Erythroblast (primary cell): Measurements from ENCODE around the gene MEF2C.
"Not testable (repeated sequence)": the region's sequence is repeated elsewhere in the genome, so short reads cannot be mapped to it uniquely, and the experiment has no call there.

Source experiments
- DNase-seq, 2 experiments: peaks; one replicate each; lab custom pipeline; 2025; lab: John Stamatoyannopoulos, UW
- GATA1 ChIP-seq: IDR thresholded peaks from 2 replicates; pipeline ENCODE4 v1.6.1; 2011; ENCODE audit warnings: low read depth, mild to moderate bottlenecking, control low read depth, low read length, moderate library complexity
- POLR2A ChIP-seq: IDR thresholded peaks from 2 replicates; pipeline ENCODE4 v1.6.1; 2011; ENCODE audit warnings: mild to moderate bottlenecking, low read length

Gene MEF2C

GRCh38 chr5:88861231-88861630, 21.8 kb downstream of the MEF2C start:
- no peak for TF ChIP-seq GATA1
- TF ChIP-seq POLR2A: no peak
- no peak for DNase-seq

DNA sequence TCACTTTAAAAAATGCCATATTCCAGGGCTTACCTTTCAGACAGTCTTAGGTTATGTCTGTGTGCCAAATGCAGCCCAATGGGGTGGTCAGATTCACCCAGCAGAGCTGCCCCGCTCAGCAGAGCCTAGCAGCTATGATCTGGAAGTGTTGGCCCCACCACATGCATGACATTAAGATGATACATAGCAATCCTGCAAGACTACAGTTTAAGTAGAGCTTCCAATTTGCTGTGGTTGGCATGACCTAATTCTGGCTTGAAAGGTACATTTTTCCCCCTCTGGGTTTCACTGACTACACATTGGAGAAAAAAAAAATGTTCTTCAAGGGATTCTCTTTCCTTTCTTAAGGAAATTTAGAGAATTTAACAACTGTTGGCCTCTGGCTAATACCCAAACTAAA, 22.5 kb downstream of the MEF2C start:
- DNase-seq: no peak
- TF ChIP-seq GATA1: no peak
- TF ChIP-seq POLR2A: no peak

- TF ChIP-seq POLR2A: no peak
- no peak for TF ChIP-seq GATA1
- DNase-seq: no peak
These were observed 24.6 kb downstream of the MEF2C start for GRCh38 chr5:88858392-88858791.

DNA sequence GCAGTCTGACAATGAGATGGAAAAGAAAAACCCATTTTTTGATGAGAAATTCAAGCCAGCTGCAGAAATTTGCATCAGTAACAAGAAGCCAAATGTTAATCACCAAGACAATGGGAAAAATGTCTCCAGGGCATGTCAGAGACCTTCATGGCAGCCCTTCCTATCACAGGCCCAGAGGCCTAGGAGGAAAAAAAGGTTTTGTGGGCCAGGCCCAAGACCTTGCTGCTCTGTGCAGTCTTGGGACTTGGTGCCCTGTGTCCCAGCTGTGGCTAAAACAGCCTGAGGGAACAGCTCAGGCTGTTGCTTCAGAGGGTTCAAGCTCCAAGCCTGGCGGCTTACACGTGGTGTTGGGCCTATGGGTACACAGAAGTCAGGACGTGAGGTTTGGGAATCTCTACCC, 26.6 kb downstream of the MEF2C start:
- DNase-seq: not testable (repeated sequence)

- DNase-seq: no peak
- TF ChIP-seq GATA1 (no peak), POLR2A (no peak)
These were observed 28.2 kb downstream of the MEF2C start for GRCh38 chr5:88854769-88855168.

- no peak for TF ChIP-seq POLR2A
- no peak for TF ChIP-seq GATA1
- no peak for DNase-seq
These were observed 35.6 kb downstream of the MEF2C start for GRCh38 chr5:88847420-88847819.

DNA sequence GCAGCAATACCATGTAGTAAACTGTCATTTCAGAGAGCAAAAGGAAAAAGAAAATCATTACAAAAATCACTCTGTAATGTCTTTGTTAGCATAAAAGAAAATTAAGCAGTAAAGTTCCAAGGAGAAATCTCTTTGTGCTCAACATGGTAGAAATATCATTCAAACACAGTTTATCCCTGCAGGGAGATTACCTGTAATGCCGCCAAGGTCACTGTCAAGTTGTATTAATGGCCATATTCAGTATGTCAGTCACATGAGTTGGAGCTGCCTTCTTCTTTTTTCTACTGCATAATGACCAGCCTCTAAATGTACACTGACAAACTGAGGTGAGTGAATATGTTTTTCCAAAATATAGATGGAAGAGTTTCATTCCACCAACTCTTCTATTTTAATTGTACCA, 36.5 kb downstream of the MEF2C start:
- TF ChIP-seq GATA1: no peak

DNA sequence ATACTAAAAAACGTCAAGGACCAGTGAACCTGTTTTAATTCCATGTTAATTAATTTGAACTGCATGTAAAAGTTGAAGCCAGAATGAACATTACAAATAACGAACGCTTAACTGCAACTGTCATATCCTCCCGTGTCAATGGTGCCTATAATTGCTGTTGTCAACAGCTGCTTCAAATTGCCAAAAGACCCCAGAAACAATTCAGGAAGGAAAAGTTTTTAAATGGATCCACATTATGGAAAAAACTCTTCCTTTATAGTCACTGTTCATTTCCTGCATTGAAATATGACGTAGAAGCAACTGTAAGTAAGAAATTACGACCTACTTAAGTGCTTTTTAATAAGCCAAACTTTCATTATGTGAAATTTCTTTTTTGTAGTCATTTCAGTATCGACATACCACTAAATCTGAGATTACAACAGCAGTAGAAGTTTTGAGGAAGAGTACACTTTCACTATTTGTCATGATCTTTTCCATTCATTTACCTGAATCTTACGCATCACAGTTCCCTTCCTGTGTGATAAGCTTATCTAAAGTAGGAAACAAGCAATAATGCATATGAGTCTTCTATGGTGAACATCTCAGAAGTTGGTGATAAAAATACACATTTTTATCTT, 37.8 kb downstream of the MEF2C start:
- DNase-seq: no peak
- TF ChIP-seq GATA1 (no peak), POLR2A (no peak)

More for the DNA sequence above, 36.5 kb downstream of the MEF2C start:
- no peak for DNase-seq

- TF ChIP-seq GATA1 (no peak), POLR2A (no peak)
These were observed 40.2 kb downstream of the MEF2C start for GRCh38 chr5:88842784-88843183.

GRCh38 chr5:88841212-88841611, 41.8 kb downstream of the MEF2C start:
- TF ChIP-seq POLR2A: no peak
- TF ChIP-seq GATA1: no peak
- no peak for DNase-seq

More at GRCh38 chr5:88842784-88843183, 40.2 kb downstream of the MEF2C start:
- no peak for DNase-seq

DNA sequence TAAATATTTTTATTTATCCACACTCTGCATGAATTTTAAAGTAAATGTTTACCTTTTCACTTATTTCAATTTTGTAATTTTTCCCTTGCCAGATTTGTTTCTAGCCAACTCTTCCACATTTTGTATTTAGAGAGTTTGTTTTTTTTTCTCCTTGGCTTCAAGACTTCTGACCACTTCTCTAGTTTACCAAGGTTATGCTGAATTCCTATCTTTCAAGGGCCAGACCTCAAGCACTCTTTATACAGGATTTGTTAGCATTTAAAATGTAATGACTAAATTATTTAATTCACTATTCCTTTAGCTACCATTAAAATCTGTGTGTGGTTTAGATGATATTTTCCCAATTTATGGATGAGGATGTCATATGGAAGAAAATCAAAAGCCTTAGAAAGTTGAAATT, 42.5 kb downstream of the MEF2C start:
- no peak for DNase-seq
- TF ChIP-seq GATA1 (no peak), POLR2A (no peak)

DNA sequence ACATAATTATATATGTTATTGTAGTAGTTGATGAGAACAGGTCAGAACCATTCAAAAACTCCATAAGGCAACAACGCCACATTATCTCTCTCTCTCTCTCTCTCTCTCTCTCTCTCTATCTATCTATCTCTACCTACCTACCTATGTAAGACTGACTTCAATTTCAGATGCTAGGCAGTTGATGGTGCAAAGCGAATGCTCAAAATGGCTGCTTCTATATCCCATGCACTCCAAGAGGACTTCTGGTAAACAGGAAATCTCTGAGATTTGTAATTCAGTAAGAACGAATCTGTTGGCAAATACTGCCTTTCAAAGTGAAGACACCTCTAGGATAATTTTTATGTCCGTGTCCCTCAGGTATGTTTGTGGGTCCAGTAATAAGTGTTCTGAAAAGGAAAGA, 43.7 kb downstream of the MEF2C start:
- DNase-seq: no peak
- no peak for TF ChIP-seq POLR2A
- no peak for TF ChIP-seq GATA1

GRCh38 chr5:88838500-88838899, 44.5 kb downstream of the MEF2C start:
- DNase-seq: no peak
- no peak for TF ChIP-seq POLR2A
- no peak for TF ChIP-seq GATA1

DNA sequence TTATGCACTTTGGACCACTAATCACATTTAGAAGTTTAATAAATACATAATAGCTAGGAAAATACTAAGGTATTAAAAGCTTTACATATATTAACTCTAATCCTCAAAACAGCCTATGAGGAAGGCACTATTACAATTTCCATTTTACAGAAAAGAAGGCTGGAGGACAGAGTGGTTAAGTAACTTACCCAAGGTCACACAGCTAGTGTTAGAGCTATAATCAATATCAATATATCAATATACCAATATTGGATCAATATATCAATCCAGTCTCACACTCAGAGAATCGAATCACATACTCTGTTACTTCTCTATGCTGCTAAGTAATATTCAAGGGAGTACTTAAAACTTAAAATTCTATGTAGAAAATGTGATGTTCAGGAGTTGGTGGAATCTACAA, 45.2 kb downstream of the MEF2C start:
- TF ChIP-seq GATA1 (no peak), POLR2A (no peak)
- no peak for DNase-seq

GRCh38 chr5:88837222-88837621, 45.8 kb downstream of the MEF2C start:
- TF ChIP-seq GATA1 (no peak), POLR2A (no peak)

DNA sequence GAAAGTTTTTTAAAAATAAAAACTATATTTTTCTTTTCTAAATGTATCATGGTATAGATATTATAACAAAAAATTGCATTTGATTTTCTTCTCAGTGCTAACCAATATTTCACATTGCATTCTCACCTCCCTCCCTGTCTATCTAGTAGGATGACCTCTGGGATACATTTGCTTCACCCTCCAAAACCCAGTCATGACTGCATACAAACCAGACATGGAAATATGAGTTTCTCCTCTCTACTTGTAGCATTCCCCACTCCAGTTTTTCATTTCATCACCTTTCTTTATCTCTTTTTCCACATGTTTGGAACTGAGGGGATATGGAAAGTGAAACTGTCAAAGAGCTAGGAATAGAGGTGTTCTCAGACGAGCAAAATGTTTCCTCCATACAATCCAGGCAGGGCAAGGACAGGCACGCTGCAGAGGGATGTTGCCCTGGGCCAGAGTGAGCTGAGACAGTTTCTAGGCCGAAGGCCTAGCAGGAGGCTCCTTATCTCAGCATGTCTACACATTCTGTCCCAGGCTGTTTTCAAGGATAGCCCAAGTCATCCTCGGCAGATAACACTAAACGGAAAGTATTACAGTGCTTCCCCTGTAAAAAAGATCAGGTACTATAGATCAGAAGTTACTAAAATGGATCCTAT, 46.7 kb downstream of the MEF2C start:
- DNase-seq: peak; percentile 73 to 89
- TF ChIP-seq GATA1: no peak
- peak; percentile 64 for TF ChIP-seq POLR2A

More at GRCh38 chr5:88837222-88837621, 45.8 kb downstream of the MEF2C start:
- no peak for DNase-seq

DNA sequence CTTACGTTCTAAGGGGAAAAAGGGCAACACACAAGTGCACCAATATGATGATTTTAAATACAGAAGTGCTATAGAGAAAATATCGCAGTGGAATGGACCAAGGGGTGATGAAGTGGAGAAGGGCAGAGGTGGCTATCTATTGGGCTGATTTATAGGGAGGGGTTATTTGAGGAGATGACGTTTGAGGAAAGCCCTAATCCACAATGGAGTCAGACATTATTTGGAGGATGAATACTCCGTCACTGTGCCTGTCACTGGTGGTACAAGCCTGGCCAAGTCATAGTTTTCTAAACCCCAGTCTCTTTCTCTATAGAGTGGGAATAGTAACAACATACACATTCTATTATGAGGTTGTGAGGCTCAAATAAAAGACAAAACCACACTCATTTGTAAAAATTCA, 48.5 kb downstream of the MEF2C start:
- TF ChIP-seq GATA1 (no peak), POLR2A (no peak)
- DNase-seq: no peak
